ENCODE data around the gene GBGT1.

GRCh38 chr9:133128152-133128551 is 35.6 kb downstream of the GBGT1 start:
- TF ChIP-seq BCLAF1 (IDR thresholded peaks at IDR 0.05; ENCODE audit: borderline replicate concordance in 1 of 2, control insufficient read depth in 1 of 2, low read depth in 2 of 2, low read length in 1 of 2) (no peak), CTCF (IDR thresholded peaks at IDR 0.05 in 2 of 3, conservative IDR thresholded peaks at IDR 0.05 in 1 of 3; ENCODE audit: insufficient read depth in 2 of 3, low read depth in 1 of 3, low read length in 3 of 3) (no peak), MAFK (IDR thresholded peaks at IDR 0.05; ENCODE audit: low read length) (no peak), POLR2A (conservative IDR thresholded peaks at IDR 0.05) (no peak), MNT (conservative IDR thresholded peaks at IDR 0.05) (no peak), SRSF3 (IDR thresholded peaks at IDR 0.05; ENCODE audit: insufficient read depth, low read length) (no peak), DPF2 (IDR thresholded peaks at IDR 0.05) (no peak), EHMT2 (IDR thresholded peaks at IDR 0.05) (no peak)

Measured in K562 (cell line).